IMR-90 (cell line): ENCODE measurements around the gene RAN. TPM values are rescaled to one million over a fixed set of nuclear protein-coding genes. Genes with fewer than 3 reads are reported as not detected.
A peak's percentile ranks its signal among the peaks of the same experiment; 100 is the strongest.

Source experiments
- ATAC-seq: fragments of 200-7000 bp; cut with Tn5 transposase; 2 replicates; pipeline ENCODE4 v1.9.1; 2020; ENCODE audit warnings: low read depth, mild to moderate bottlenecking, moderate library complexity
- BruUV-seq: library from RNA; stranded (reverse); fragments of 400-500 nt; replicated peaks from 2 replicates; lab custom pipeline; 2021; lab: Mats Ljungman, UMichigan
- CTCF ChIA-PET: fragments of 300-600 bp; formaldehyde crosslinking; extraction: SDS; loops from one replicate; lab custom pipeline; 2021; ENCODE audit warnings: antibody characterized with exemption; lab: Yijun Ruan, JAX
- POLR2A ChIA-PET: fragments of 300-600 bp; sonication (Branson Sonifier 250); formaldehyde crosslinking; loops from one replicate; lab custom pipeline; 2022; ENCODE audit warnings: antibody characterized with exemption; ENCODE audit not compliant: unreplicated experiment; lab: Charles Lee
- DNase-seq: peaks from one replicate; pipeline ENCODE4 v3.0.0; 2013
- H2AFZ ChIP-seq: replicated peaks from 2 replicates; pipeline ENCODE3; 2013; ENCODE audit warnings: low read length, mild to moderate bottlenecking; ENCODE audit not compliant: poor library complexity
- H2AK5ac ChIP-seq: 2 replicates; pipeline ENCODE4 v1.6.1; 2013; ENCODE audit warnings: low read depth, low read length, inconsistent platforms
- H2AK9ac ChIP-seq: replicated peaks from 2 replicates; pipeline ENCODE3; 2013; ENCODE audit warnings: mild to moderate bottlenecking, low read depth, low read length, moderate library complexity; ENCODE audit not compliant: poor library complexity
- H2BK120ac ChIP-seq: 2 replicates; pipeline ENCODE4 v1.6.1; 2013; ENCODE audit warnings: low read depth, low read length, inconsistent platforms
- H2BK15ac ChIP-seq: 3 replicates; pipeline ENCODE4 v1.6.1; 2013; ENCODE audit warnings: low read depth, low read length, inconsistent platforms
- H2BK20ac ChIP-seq: 2 replicates; pipeline ENCODE4 v1.6.1; 2013; ENCODE audit warnings: low read depth, mild to moderate bottlenecking, inconsistent platforms, low read length, moderate library complexity
- H2BK5ac ChIP-seq: 2 replicates; pipeline ENCODE4 v1.6.1; 2013; ENCODE audit warnings: mild to moderate bottlenecking, low read depth, low read length, inconsistent platforms; ENCODE audit not compliant: poor library complexity, severe bottlenecking
- H3K14ac ChIP-seq: replicated peaks from 2 replicates; pipeline ENCODE4 v1.6.1; 2013; ENCODE audit warnings: low read depth, low read length, inconsistent platforms
- H3K18ac ChIP-seq: 2 replicates; pipeline ENCODE4 v1.6.1; 2013; ENCODE audit warnings: low read depth, low read length, control low read depth
- H3K23ac ChIP-seq: 2 replicates; pipeline ENCODE4 v1.6.1; 2013; ENCODE audit warnings: low read depth, low read length, inconsistent platforms
- H3K27ac ChIP-seq: 2 replicates; pipeline ENCODE4 v1.5.1; 2013; ENCODE audit warnings: mild to moderate bottlenecking, control low read depth, low read length; ENCODE audit not compliant: insufficient read depth
- H3K27me3 ChIP-seq: 2 replicates; pipeline ENCODE4 v1.6.1; 2013; ENCODE audit warnings: low read length; ENCODE audit not compliant: control insufficient read depth, insufficient read depth
- H3K36me3 ChIP-seq: 2 replicates; pipeline ENCODE4 v1.6.1; 2013; ENCODE audit warnings: low read length, mixed read lengths; ENCODE audit not compliant: control insufficient read depth, insufficient read depth
- H3K4ac ChIP-seq: 2 replicates; pipeline ENCODE4 v1.6.1; 2013; ENCODE audit warnings: low read depth, low read length, inconsistent platforms
- H3K4me1 ChIP-seq: 2 replicates; pipeline ENCODE4 v1.6.1; 2013; ENCODE audit warnings: low read length, mixed read lengths; ENCODE audit not compliant: control insufficient read depth, insufficient read depth
- H3K4me2 ChIP-seq: 2 replicates; pipeline ENCODE4 v1.6.1; 2013; ENCODE audit warnings: low read depth, mild to moderate bottlenecking, control low read depth, low read length, moderate library complexity
- H3K4me3 ChIP-seq: 2 replicates; pipeline ENCODE4 v1.5.1; 2013; ENCODE audit warnings: low read depth, mild to moderate bottlenecking, control low read depth, low read length, moderate library complexity; ENCODE audit not compliant: insufficient read depth
- H3K56ac ChIP-seq: 2 replicates; pipeline ENCODE4 v1.6.1; 2013; ENCODE audit warnings: low read length, inconsistent platforms; ENCODE audit not compliant: insufficient read depth; ENCODE audit errors: extremely low read depth
- H3K79me1 ChIP-seq, 2 experiments: 2 replicates each; pipeline ENCODE4 v1.6.1; 2013; ENCODE audit warnings: low read length in 2 of 2, inconsistent platforms in 1 of 2, low read depth in 1 of 2
- H3K9ac ChIP-seq: 2 replicates; pipeline ENCODE4 v1.6.1; 2013; ENCODE audit warnings: low read depth, low read length, control low read depth
- H3K9me1 ChIP-seq: 2 replicates; pipeline ENCODE4 v1.6.1; 2013; ENCODE audit warnings: low read length, inconsistent platforms; ENCODE audit not compliant: insufficient read depth
- H3K9me3 ChIP-seq: 2 replicates; pipeline ENCODE4 v1.6.1; 2013; ENCODE audit warnings: low read length; ENCODE audit not compliant: control insufficient read depth, insufficient read depth
- H4K20me1 ChIP-seq: 2 replicates; pipeline ENCODE4 v1.6.1; 2013; ENCODE audit warnings: low read length, inconsistent platforms; ENCODE audit not compliant: insufficient read depth
- H4K5ac ChIP-seq: 2 replicates; pipeline ENCODE4 v1.6.1; 2013; ENCODE audit warnings: mild to moderate bottlenecking, low read depth, low read length, control low read depth
- H4K8ac ChIP-seq, 2 experiments: 2 replicates each; pipeline ENCODE4 v1.6.1; 2013; ENCODE audit warnings: low read depth in 2 of 2, low read length in 2 of 2, control low read depth in 1 of 2, inconsistent platforms in 1 of 2
- H4K91ac ChIP-seq: 2 replicates; pipeline ENCODE4 v1.6.1; 2013; ENCODE audit warnings: low read depth, low read length, inconsistent platforms; ENCODE audit not compliant: insufficient read depth
- BHLHE40 ChIP-seq: fragments of 150-350 bp; IDR thresholded peaks from 2 replicates; pipeline ENCODE4 v1.6.1; 2016; ENCODE audit warnings: mild to moderate bottlenecking, low read depth, low read length
- MAFK ChIP-seq: IDR thresholded peaks from 2 replicates; pipeline ENCODE4 v1.6.1; 2012; ENCODE audit warnings: low read depth, low read length, improper control_type of control experiment
- MAZ ChIP-seq: IDR thresholded peaks from 2 replicates; pipeline ENCODE4 v1.6.1; 2012; ENCODE audit warnings: low read depth, mild to moderate bottlenecking, low read length, improper control_type of control experiment, moderate library complexity, borderline replicate concordance
- NFE2L2 ChIP-seq: fragments of 150-350 bp; IDR thresholded peaks from 2 replicates; pipeline ENCODE4 v1.6.1; 2016; ENCODE audit warnings: low read depth, mild to moderate bottlenecking, low read length
- POLR2A ChIP-seq: IDR thresholded peaks from 2 replicates; pipeline ENCODE4 v1.6.1; 2012; ENCODE audit warnings: mild to moderate bottlenecking, low read depth, low read length
- RFX5 ChIP-seq: IDR thresholded peaks from 2 replicates; pipeline ENCODE4 v1.8.0; 2012; ENCODE audit warnings: low read depth, mild to moderate bottlenecking, low read length, moderate library complexity
- SMC3 ChIP-seq: fragments of 150-350 bp; IDR thresholded peaks from 2 replicates; pipeline ENCODE4 v1.6.1; 2016; ENCODE audit warnings: low read depth, mild to moderate bottlenecking, antibody characterized with exemption, low read length, moderate library complexity
- WGBS, 2 experiments: methylation state at CpG; one replicate each; pipeline versions ENCODE4 v1.1.5 to v1.1.7; 2013; ENCODE audit warnings: missing lambda C conversion rate in 2 of 2; ENCODE audit not compliant: insufficient read length in 1 of 2; ENCODE audit errors: extremely low coverage in 2 of 2; 5-methylcytosine and 5-hydroxymethylcytosine counted together
- dilution Hi-C: fragments of 300-500 bp; cut with HindIII; formaldehyde crosslinking; loops from one replicate; pipeline ENCODE4 v1.14.3; 2018; ENCODE audit warnings: low sequenced_read_pairs; ENCODE audit not compliant: unreplicated experiment
- in situ Hi-C: fragments of 300-500 bp; cut with MboI; formaldehyde crosslinking; loops from 3 replicates; pipeline ENCODE4 v1.14.3; 2019; ENCODE audit warnings: low sequenced_read_pairs, inconsistent platforms, mixed read lengths
- intact Hi-C: fragments of 100-400 bp; cut with micrococcal nuclease; formaldehyde crosslinking; loops from 2 replicates; pipeline ENCODE4 v1.10.0; 2022
- polyA plus RNA-seq, 3 experiments: library from polyadenylated mRNA; depleted of rRNA; stranded (reverse); fragments of >200 nt; gene quantifications; 2 replicates each; pipeline ENCODE4 v1.2.3, GENCODE V29; 2012; ENCODE audit warnings: low replicate concordance in 1 of 3
- total RNA-seq: library from RNA; depleted of rRNA; stranded (reverse); fragments of >200 nt; gene quantifications from 2 replicates; pipeline ENCODE4 v1.2.3, GENCODE V29; 2012
- TF ChIP-seq, protein P1 (sequence below): conservative IDR thresholded peaks from 2 replicates; pipeline ENCODE4 v1.5.1; 2012; ENCODE audit warnings: mild to moderate bottlenecking, low read depth, low read length, improper control_type of control experiment

Gene RAN
- total and polyA plus RNA-seq, 2 of the 4 experiments (the other 2 are of a cell fraction) = 910 to 984 TPM

DNA sequence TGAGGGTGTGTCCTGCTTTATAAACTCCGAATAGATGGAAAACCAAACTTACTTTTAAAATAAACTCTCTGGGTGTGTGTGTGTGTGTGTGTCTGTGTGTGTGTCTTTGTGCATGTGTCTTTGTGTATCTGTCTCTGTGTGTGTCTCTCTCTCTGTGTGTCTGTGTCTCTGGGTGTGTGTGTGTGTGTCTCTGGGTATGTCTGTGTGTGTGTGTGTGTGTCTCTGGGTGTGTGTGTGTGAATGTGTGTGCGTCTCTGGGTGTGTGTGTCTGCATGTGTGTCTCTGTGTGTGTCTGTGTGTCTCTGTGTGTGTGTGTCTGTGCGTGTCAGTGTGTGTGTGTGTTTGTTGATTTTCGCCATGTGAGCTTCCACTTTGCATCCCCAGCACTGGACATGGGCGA, 9.2 kb downstream of the RAN start:
- Histone ChIP-seq H3K4me1 (no peaks in the 10 kb centered on the region), H4K91ac (no peak overlapping the region), H3K9ac (no peak overlapping the region), H2AFZ (no peak overlapping the region), H3K23ac (no peak overlapping the region), H3K18ac (no peak overlapping the region), H3K4me2 (no peak overlapping the region), H3K4me3 (no peak overlapping the region), H4K5ac (no peak overlapping the region), H4K8ac (no peak overlapping the region), H2BK20ac (no peak overlapping the region), H3K9me1 (peaks cover 6% of the 10 kb centered on the region; the same call in 1 of the 2 replicates), H3K4ac (no peak overlapping the region), H3K9me3 (no peaks in the 10 kb centered on the region), H2BK120ac (no peak overlapping the region), H3K27ac (no peak overlapping the region), H3K14ac (no peak overlapping the region), H3K36me3 (peaks cover 2% of the 10 kb centered on the region; the same call in 1 of the 2 replicates), H3K79me1 (peaks cover 0 to 2% of the 10 kb centered on the region in 2 experiments; a peak in 1 of 4 replicates), H3K56ac (no peak overlapping the region), H2AK9ac (no peak overlapping the region), H2AK5ac (no peak overlapping the region), H4K20me1 (peaks cover 7% of the 10 kb centered on the region; the same call in 1 of the 2 replicates), H2BK15ac (no peak overlapping the region), H3K27me3 (no peaks in the 10 kb centered on the region), H2BK5ac (peak overlapping the region; percentile 87)
- ATAC-seq (no peak), DNase-seq (no peak)
- intact Hi-C loops (no loop called here), in situ Hi-C loops (no loop called here), dilution Hi-C loops (no loop called here)
- WGBS, 2 experiments = no CpG with 5 or more reads among the region's 5 CpGs
- ChIA-PET POLR2A (no interaction called here), CTCF (no interaction called here)
- no TSS peak for BruUV-seq
- TF ChIP-seq NFE2L2 = no peak
- TF ChIP-seq MAZ = no peak
- no peak for TF ChIP-seq BHLHE40
- TF ChIP-seq, protein P1, sequence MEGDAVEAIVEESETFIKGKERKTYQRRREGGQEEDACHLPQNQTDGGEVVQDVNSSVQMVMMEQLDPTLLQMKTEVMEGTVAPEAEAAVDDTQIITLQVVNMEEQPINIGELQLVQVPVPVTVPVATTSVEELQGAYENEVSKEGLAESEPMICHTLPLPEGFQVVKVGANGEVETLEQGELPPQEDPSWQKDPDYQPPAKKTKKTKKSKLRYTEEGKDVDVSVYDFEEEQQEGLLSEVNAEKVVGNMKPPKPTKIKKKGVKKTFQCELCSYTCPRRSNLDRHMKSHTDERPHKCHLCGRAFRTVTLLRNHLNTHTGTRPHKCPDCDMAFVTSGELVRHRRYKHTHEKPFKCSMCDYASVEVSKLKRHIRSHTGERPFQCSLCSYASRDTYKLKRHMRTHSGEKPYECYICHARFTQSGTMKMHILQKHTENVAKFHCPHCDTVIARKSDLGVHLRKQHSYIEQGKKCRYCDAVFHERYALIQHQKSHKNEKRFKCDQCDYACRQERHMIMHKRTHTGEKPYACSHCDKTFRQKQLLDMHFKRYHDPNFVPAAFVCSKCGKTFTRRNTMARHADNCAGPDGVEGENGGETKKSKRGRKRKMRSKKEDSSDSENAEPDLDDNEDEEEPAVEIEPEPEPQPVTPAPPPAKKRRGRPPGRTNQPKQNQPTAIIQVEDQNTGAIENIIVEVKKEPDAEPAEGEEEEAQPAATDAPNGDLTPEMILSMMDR = no peak
- TF ChIP-seq SMC3 = no peak
- no peak for TF ChIP-seq RFX5
- TF ChIP-seq POLR2A = no peak
- no peak for TF ChIP-seq MAFK
